GM19351 (cell line): ENCODE measurements around the gene OR5H15.
"Not testable (repeated sequence)": the region's sequence is repeated elsewhere in the genome, so short reads cannot be mapped to it uniquely, and the experiment has no call there.

ENCODE experiments used
- ATAC-seq: cut with Tn5 transposase; IDR thresholded peaks from one replicate; pipeline ENCODE4 v1.9.1; 2021; ENCODE audit warnings: mild to moderate bottlenecking, moderate library complexity; ENCODE audit not compliant: unreplicated experiment

The OR5H15 gene

DNA sequence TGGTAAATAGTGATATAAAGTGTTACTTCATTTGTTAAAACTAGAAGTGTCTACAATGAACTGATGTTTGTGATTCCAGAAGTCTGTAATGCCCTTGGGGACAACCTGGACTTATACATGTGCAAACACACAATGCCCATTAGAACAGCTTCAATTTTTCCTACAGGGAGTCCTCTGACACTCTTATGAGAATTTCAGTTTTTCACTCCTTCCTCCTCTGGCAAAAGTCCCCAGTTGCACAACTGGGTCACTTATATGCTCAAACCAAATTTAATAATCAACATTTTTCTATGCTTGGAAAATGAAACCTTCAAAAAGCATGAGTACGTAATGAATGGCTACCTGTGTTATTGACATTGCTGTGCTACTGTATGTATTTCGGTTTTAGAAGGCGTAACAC, at the start of gene OR5H15:
Gene OR5H15 (plus strand): TSS at position 301 of the 400 bp plus-strand sequence. CDS start 2,004 bp downstream, outside the sequence.
- no peak for ATAC-seq

DNA sequence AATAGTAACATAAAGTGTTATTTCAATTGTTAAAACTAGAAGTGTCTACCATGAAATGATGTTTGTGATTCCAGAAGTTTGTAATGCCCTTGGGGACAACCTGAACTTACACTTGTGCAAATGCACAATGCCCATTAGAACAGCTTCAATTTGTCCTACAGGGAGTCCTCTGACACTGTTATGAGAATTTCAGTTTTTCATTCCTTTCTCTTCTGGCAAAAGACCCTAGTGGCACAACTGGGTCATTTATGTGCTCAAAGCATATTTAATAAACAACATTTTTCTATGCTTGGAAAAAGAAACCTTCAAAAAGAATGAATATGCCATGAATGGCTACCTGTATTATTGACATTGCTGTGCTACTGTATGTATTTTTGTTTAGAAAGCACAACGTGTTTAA, 36.1 kb upstream of the OR5H15 start, which contains the start of gene OR5H1:
Gene OR5H1 (plus strand): TSS at position 301 of the 400 bp plus-strand sequence. CDS start 1,977 bp downstream, outside the sequence.
- no peak for ATAC-seq

DNA sequence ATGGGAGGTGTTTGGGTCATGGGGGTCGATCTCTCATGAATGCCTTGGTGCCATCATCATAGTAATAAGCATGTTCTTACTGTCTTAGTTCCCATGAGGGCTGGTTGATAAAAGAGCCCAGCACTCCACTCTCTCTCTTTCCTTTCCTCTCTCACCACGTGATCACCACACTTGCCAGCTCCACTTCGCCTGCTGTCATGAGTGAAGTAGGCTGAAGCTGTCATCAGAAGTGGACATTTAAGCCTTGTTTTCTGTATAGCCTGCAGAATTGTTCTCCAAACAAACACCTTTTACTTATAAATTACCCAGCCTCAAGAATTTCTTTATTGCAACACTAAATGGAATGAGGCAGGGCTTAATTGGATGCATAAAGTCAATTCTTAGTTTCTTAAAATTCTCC, 29.9 kb upstream of the OR5H15 start:
- no peak for ATAC-seq

DNA sequence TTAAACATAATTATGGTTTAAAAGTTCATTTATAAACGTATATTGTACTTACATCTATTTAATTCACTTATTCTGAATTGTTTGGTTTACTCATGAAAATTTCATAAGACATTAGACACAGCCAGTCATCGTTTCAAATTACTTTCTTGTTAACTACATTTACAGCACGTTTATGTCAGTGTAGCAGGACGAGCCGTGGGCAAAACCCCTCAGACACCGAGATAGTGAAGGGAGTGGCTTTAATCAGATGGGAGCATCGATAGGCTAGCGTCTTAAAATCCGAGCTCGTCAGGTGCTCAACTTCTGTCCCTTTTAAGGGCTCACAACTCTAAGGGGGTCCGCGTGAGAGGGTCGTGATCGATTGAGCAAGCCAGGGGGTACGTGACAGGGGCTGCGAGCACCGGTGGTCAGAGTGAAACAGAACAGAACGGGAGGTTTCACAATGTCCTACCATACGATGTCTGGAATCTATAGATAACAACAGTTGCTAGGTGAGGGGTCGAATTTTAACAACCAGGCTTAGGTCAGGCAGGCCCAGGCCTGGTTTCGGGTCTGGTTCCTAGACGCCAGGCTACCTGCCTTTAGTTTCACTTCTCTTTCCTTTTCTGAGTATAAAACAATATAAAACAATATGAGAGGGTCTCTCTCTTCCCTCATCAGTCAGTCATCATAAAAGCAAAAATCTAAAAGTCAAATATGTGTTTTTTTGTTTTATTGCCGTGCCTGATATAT, 28.5 kb upstream of the OR5H15 start:
- ATAC-seq: not testable (repeated sequence)

DNA sequence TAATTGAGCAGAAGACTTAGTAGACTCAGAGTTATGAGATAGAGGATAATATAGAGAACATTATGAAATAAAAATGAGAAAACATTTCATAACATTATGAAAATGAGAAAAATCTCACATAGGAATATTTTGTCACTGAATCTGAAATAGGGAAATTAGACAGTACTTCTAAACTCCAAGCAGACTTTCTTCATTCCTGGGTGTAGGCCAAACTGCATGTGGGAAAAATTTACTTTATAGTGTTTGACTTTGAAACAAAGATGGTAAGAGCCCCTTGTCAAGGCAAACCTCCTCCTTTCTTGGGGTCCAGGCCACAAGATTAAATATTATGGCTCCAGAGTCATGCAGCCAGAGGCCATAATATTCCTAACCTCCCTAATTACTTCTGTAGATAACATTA, 26.0 kb upstream of the OR5H15 start:
- ATAC-seq: no peak

DNA sequence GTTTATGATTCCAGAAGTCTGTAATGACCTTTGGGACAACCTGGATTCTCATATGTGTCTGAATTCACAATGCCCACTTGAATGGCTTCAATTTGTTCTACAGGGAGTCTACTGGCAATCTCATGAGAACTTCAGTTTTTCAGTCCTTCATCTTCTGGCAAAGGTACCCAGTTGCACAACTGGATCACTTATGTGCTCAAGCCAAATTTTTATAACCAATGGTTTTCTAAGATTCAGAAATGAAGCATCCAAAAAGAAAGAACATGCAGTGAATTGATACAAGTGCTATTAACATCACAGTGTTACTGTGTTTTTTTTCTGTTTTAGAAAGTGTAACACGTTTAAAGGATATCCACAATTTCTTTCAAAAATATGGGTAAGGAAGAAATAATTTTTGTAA, 19.3 kb upstream of the OR5H15 start, which contains the start of gene OR5H14:
Gene OR5H14 (plus strand): TSS at position 301 of the 400 bp plus-strand sequence. CDS start 1,907 bp downstream, outside the sequence.
- no peak for ATAC-seq

DNA sequence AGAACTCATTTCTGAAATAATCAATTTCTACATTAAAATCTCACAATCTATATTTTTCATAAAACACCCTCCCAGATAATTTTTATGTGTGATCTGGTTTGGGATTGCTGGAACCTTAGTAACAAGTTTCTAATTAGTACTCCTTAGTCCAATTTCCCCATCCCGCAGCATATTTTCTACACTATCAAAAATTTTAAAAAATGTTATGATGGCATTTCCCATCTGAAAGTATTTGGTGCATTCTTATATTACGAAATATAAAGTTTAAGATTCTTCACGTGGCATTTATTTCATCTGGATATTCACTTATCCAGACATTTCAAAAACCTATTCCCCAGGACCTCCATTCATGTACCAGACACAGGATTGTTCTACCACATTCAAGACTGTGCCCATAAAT, 17.7 kb upstream of the OR5H15 start:
- ATAC-seq: no peak

DNA sequence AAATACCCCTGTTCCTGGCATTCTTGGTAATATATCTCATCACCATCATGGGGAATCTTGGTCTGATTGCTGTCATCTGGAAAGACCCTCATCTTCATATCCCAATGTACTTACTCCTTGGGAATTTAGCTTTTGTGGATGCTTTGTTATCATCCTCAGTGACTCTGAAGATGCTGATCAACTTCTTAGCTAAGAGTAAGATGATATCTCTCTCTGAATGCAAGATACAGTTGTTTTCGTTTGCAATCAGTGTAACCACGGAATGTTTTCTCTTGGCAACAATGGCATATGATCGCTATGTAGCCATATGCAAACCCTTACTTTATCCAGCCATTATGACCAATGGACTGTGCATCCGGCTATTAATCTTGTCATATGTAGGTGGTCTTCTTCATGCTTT, 17.0 kb upstream of the OR5H15 start:
- not testable (repeated sequence) for ATAC-seq

DNA sequence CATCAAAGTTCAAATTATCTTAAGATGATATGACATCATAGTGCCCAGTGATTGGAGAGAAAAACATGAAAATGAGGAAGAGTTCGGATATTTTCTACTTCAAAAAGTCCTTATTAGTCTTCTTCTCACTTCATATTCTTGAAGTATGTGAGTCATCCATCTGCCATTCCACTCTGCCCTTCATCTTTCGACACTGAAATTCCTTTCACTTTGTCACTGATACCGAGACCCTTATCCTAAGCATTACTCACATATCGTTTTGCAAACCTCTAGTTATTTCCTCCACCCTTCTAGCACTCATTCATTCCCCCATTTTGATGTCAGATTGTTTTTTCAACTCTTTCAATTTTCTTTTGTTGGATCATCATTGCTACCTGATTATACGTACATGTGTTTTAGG, 15.3 kb upstream of the OR5H15 start:
- no peak for ATAC-seq

DNA sequence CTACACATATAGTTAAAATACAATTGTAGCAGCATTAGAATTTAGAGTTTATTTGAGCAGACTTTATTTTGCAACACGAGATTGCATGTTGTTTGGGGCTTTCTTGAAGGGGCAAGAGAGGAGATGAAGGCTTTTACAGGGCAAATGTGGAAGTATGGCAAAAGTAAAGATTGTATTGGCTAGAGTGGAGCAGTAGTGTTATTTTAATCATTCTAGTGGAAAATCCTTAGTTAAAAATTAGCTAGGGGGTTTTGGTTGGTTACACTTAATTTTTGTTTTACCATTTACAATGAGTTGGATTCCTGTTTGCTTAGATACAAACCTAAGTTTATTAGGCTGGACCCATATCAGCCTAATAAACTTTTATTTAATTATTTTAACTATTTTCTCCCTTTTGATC, 4.6 kb downstream of the OR5H15 start:
- ATAC-seq: no peak

DNA sequence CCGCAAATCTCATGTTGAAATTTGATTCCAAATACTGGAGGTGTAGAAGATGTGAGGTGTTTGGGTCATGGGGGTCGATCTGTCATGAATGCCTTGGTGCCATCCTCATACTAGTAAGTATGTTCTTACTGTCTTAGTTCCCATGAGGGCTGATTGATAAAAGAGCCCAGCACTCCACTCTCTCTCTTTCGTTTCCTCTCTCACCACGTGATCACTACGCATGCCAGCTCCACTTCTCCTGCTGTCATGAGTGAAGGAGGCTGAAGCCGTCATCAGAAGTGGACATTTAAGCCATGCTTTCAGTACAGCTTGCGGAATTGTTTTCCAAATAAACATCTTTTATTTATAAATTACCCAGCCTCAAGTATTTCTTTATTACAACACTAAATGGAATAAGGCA, 6.1 kb downstream of the OR5H15 start:
- no peak for ATAC-seq

DNA sequence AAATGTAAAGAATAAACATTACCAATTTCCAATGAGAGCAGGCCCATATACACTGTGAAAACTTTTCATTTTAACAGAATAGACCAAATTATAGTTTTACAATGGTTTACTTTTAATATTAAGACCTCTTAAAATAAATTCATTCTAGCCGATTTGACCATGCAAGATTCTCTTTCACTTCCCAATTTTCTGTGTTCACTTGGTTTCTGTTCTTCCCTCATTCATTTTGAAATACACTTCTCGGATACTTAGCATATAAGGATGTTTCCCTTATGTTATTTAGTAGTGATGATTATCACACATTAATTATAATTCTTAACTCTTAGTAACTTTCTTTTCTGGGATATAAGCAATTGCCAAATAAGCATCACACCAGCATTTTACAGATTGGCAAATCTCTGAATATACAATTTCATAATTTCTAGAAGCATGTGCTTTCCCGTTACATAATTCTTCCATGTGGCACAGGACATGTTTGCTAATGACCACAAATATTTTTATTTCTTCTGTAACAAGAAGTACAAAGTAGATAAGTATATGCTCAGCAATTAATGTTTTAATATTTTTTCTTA, 13.9 kb downstream of the OR5H15 start:
- ATAC-seq: no peak

DNA sequence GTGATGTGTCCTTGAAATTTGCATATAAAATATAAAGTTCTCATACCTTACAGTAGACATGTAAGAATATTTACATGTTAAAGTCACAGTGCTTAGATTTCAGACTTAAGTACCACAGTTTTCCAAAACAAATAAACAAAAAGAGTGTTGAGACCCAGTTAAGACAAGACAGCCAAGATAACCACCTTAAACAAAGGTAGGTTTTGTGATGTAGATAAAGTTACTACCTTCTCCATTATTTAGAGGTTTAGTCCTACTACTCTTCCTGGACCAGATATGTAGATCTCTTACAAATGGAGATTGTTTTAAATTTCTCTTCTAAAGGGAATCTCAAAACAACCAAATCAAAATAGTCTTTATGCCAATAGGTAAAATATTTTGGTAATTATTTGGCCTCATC, 15.7 kb downstream of the OR5H15 start:
- ATAC-seq: no peak

DNA sequence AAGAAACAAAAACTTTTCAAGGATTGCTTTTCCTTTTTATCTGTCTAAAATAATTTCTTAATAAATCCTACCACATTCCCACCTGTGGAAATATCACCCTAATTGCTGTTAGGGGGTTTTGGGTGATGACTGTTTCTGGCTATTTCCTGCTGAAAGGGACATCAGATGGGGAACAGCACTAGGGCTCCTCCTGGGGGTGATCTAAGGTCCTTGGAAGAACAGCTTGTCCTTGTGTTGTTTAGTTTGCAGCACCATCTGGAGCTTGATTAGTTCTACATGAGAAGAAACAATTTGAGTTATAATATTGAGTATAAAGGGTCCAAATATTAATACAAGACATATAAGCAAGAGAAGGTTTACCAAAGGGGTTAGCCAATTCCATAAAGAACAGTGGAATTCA, 18.7 kb downstream of the OR5H15 start:
- no peak for ATAC-seq

DNA sequence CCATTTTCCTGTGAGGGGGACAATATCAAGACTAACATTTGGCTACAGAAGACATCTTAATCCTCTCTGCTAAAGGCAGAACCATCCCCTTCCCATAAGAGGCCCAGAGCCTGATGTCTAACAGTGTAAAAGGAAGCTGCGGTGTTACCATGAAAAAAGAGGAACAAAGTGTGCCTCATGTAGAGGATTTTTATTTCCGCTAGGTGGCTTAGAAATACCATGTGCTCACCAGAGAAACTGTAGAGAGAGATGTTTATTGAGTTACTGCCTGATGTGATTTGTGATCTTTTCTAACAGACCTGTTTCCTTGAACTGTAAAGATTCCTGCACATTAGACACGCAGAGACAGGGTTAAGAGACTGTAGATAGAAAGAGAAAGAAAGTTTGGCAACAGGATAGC, 22.0 kb downstream of the OR5H15 start:
- ATAC-seq: peak; percentile 66

DNA sequence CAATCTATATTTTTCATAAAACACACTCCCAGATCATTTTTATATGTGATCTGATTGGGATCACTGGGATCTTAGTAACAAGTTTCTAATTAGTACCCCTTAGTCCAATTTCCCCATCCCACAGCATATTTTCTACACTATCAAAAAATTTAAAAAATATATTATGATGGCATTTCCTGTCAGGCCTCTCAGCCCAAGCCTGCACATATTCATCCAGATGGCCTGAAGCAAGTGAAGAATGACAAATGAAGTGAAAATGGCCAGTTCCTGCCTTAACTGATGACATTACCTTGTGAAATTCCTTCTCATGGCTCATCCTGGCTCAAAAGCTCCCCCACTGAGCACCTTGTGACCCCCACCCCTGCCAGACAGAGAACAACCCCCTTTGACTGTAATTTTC, 24.4 kb downstream of the OR5H15 start:
- ATAC-seq: not testable (repeated sequence)

DNA sequence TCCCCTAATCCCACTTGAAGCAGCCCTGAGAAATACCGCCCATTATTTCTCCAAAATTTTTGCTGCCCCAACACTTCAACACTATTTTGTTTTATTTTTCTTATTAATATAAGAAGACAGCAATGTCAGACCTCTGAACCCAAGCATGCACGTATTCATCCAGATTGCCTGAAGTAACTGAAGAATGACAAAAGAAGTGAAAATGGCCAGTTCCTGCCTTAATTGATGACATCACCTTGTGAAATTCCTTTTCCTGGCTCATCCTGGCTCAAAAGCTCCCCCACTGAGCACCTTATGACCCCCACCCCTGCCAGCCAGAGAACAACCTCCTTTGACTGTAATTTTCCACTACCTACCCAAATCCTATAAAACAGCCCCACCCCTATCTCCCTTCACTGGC, 29.8 kb downstream of the OR5H15 start:
- not testable (repeated sequence) for ATAC-seq

DNA sequence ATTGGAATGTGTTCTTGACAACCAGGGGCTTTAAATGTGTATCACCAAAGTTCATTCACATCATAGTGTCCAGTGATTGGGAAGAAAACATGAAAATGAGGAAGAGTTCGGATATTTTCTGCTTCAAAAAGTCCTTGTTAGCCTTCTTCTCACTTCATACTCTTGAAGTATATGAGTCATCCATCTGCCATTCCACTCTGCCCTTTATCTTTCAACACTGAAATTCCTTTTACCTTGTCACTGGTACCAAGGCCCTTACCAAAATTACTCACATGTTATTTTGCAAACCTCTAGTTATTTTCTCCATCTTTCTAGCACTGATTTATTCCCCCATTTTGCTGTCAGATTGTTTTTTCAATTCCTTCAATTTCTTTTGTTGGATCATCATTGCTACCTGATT, 32.5 kb downstream of the OR5H15 start:
- no peak for ATAC-seq

DNA sequence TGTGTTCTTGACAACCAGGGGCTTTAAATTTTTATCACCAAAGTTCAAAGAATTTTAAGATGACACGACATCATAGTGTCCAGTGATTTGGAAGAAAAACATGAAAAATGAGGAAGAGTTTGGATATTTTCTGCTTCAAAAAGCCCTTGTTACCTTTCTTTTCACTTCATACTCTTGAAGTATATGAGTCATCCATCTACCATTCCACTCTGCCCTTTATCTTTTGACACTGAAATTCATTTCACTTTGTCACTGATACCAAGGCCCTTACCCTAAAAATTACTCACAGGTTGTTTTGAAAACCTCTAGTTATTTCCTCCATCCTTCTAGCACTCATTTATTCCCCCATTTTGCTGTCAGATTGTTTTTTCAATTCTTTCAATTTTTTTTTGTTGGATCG, 42.7 kb downstream of the OR5H15 start:
- no peak for ATAC-seq

DNA sequence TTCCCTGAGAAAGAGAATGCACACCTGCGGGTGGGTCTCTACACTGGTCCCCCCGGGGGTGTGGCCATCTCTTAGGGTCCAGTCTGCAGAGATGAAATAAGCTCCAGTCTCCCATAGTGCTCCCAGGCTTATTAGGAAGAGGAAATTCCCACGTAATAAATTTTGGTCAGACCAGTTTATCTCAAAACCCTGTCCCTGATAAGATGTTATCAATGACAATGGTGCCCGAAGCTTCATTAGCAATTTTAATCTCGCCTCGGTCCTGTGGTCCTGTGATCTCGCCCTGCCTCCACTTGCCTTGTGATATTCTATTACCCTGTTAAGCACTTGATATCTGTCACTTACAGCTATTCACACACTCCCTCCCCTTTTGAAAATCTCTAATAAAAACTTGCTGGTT, 46.8 kb downstream of the OR5H15 start:
- ATAC-seq: no peak

DNA sequence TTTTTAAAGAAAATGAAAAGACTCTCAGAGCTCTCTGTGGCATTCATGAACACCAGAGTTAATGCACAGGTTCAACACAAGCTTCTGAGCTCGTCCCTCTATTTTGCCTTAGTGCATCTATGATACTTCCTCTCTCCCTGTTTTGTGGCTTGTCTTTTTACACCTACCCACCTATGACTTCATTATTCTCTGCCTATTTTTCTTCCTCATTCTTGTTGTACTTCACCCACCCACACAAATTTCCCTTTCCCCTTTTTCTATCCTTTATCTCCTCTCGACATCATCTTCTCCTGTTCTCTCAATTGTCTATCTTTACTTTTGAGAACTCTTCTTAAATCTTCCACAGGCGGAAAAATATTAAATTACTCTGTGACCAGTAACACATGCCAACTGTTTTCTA, 48.6 kb downstream of the OR5H15 start:
- ATAC-seq: no peak
